GM21529 (cell line): ENCODE measurements around the gene TYRO3.

Experiments used
- ATAC-seq: cut with Tn5 transposase; IDR thresholded peaks from one replicate; pipeline ENCODE4 v1.9.1; 2021; ENCODE audit not compliant: unreplicated experiment

The TYRO3 gene

DNA sequence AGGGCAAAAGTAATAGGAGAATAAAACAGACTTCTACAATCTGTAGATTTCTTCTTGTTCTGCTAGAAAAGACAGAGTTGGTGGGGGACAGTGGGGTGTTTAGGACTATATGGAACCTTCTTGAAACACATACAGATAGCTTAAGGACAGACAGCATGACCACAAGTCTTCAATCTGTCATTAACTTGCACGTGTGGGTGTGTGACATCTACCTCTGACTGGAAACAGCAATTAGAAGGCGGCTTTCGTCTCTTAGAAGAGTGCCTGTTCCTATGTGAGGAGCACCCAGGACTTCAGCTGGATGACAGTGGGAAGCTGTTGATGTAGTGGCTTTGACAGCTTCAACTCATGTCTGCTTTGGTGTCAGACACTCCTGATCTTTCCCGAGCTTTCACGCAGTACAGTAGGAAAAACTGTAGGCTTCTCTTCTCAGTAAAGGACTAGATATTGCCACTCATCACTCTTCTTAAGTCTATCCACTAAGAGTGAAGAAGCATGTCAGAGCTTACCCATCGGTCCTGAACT lies 44.5 kb downstream of the TYRO3 start:
- ATAC-seq = no peak

DNA sequence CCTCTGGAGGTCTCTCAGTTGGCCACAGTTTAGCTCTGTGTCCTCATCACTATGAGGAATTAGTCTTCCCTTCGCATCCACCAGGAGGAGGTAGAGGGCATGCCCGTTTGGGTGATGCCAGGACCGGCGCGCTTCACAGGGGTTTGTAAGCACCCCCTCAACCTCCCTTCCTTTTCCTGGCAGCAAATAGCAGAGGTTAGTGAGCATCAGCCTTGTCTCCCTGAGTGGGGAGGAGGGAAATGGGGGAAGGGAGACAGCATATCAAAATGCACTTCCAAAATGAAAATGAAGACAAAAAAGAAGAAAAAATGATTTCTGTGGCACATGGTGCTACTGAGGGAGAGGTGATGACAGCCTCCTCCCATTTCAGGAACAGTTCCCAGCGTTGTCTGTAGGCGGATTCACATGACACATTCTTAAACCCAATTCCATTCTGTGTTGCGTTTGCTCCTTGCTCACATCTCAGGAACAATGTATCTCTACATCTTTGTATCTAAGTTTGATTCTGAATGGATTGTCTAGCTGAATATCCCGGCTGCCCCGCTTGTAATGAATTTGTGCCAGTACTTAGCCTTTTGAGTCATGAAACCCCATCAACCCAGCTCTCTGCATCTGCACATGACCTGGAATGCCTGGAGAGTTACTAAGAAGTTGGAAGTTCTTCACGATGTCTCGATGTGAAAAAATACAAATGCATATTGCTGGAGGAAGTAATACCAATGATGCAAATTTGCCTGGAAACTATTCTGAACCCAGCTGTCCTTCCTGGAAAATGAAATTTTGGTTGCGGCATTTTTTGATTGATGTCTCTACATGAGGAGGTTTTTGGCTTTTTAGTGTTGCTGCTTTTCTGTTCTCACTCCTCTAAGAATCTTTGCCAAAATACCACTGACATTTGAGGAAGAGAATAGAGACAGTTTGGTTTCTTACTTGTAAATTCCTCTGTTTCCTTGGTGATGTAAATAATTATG lies 45.2 kb downstream of the TYRO3 start:
- no peak for ATAC-seq

DNA sequence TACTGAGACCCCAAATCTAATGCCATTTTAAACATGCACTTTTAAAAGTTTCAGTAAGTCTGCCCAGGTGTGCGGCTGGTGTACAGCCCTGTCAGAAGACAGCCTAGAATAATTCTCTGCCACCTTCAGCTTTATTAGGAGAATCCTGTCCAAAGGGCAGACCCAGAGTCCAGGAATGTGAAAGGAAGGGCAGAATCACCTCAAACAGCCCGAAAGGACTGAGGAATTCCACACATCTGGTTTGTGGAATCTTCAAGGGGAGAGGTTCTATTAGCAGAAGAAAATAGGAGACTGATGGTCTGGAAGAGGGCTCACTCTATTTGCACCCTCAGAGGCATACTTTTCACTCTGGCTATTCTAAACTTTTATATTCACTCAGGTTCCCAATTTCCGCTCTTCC lies 46.6 kb downstream of the TYRO3 start:
- no peak for ATAC-seq

DNA sequence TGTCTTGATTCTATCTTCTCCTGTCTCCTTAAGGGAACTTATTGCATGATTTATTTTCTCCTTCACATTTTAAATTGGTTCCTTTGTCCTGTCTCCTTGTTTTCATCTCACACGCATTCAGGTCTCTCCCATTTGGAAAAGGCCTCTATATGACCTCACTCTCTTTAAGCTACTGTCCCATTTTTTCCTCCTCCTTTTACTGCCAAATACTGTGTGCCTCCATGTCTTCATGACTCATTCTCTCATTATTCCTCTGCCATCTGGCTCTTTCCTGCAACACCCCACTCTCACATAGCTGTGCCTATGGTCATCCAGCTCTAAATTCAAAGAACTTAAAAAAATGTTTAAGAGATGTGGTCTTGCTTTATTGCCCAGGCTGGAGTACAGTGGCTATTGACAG lies 48.0 kb downstream of the TYRO3 start:
- ATAC-seq = no peak

DNA sequence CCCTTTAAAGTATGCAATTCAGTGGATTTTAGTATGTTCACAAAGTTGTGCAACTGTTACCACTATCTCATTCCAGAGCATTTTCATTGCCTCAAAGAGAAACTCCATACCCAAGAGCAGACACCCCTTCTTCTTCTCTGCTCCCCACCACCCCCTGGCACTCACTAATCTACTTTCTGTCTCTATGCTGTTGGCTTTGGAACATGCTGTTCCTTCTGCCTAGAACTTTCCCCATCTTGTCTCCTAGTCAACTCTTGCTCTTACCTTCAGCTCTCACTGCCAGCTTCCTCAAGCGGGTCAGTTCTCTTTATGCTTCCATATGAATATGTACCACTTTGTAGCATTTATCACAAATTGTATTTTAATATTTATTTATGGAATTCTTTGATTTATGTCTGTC lies 50.1 kb downstream of the TYRO3 start:
- ATAC-seq = no peak

- no peak for ATAC-seq
These were observed 51.0 kb downstream of the TYRO3 start for GRCh38 chr15:41610048-41610447.

GRCh38 chr15:41620536-41621199 lies 61.7 kb downstream of the TYRO3 start:
- no peak for ATAC-seq

- ATAC-seq = no peak
These were observed 62.5 kb downstream of the TYRO3 start for GRCh38 chr15:41621200-41622193.

- ATAC-seq = no peak
These were observed 63.9 kb downstream of the TYRO3 start for GRCh38 chr15:41622901-41623300.

- ATAC-seq = no peak
These were observed 68.2 kb downstream of the TYRO3 start for GRCh38 chr15:41627203-41627602.

GRCh38 chr15:41629463-41629862 lies 70.5 kb downstream of the TYRO3 start:
- no peak for ATAC-seq

- ATAC-seq = no peak
These were observed 70.9 kb downstream of the TYRO3 start for GRCh38 chr15:41629883-41630282.

DNA sequence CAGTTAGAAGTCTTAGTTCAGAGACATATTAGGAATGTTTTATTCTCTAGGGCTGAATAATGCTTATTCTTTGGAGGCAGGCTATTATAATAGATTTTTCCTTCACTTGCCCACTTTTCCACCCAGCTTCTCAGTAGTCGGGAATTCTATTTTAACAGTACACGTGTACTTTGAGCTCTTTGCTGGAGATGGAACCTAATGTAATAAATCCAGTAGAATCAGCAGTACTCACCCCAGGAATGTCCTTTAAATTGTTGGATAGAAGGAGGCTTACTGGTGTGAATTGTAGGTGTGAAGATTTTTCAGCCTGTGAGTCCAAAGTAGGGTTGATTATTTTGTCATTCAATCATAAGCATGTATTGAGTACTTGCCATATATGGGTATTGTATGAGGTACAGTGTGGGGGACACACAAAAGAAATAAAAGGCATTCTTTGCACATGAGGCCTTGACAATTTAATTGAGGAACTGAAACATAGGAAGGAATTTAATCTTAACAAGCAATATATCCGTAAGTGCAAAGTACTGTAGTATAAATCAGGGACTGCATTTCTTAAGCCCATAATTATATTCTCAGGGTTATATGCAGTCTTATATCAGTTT lies 71.7 kb downstream of the TYRO3 start:
- ATAC-seq = no peak

DNA sequence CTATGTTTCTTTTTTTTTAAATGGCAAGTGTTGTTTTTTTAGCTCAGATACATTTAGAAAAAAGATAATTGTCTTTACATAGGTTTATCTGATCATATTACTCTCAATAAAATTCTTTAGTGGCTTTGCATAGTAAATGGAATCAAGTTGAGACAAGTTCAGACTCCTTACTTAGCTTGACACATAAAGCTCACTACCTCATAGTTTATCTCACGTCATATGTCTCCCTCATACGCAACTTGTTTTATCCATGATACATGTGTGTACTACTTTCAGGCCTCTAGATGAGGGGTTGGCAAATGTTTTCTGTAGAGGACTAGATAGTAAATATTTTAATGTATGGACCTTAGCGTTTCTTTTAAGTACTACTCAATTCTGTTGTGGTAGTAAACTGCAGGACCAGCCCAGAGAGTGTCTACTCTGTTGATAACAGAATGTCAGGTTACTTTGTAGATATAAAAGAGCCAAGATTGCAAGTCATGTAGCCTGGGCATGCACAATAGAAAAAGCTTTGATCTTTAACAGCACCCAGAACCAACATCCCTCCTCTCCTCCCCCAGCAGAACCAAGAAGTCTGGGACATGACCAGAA lies 73.0 kb downstream of the TYRO3 start:
- ATAC-seq = no peak
